ENCODE results near the gene XPNPEP3.
A peak's percentile ranks its signal among the peaks of the same experiment; 100 is the strongest.

DNA sequence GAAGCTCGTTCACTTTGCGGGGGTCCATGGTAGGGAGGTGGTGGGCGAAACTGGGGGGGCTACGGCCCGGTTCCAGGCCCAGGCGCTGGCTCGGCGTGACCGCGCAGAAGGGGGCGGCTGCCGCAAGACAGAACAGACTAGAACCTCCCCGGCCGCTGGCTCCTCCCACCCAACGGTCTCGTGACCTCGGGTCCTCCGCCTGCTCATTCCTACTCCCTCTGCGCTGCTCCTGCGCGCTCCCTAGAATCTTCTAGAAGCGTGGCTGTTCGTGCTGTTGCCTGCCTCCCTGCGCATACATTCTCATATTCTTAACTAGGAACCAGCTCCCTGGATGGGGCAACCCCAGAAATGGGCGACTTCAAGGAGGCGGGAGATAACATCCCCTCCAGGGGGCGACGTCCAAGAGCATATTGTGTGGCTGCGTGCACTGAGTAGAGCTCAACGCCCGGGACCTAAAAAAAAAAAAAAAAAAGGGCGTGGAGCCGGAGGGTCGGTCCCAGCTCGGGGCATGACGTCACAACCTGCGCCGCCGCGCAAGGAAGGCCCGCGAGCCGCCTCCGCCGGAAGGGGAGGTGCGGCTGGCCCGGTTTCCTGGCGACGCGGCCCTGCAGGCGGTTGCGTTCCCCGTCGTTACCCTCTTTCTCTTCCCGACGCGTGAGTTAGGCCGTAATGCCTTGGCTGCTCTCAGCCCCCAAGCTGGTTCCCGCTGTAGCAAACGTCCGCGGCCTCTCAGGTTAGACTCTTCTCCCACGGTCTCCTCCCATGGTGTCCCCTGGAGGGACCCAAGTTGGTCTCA, at the start of gene XPNPEP3, which contains the start of gene ST13:
- TF ChIP-seq POLR2A (IDR thresholded peaks at IDR 0.05; ENCODE audit: extremely low read depth, insufficient read length), result peak; percentile 55
- TF ChIP-seq, protein P1, sequence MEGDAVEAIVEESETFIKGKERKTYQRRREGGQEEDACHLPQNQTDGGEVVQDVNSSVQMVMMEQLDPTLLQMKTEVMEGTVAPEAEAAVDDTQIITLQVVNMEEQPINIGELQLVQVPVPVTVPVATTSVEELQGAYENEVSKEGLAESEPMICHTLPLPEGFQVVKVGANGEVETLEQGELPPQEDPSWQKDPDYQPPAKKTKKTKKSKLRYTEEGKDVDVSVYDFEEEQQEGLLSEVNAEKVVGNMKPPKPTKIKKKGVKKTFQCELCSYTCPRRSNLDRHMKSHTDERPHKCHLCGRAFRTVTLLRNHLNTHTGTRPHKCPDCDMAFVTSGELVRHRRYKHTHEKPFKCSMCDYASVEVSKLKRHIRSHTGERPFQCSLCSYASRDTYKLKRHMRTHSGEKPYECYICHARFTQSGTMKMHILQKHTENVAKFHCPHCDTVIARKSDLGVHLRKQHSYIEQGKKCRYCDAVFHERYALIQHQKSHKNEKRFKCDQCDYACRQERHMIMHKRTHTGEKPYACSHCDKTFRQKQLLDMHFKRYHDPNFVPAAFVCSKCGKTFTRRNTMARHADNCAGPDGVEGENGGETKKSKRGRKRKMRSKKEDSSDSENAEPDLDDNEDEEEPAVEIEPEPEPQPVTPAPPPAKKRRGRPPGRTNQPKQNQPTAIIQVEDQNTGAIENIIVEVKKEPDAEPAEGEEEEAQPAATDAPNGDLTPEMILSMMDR (IDR thresholded peaks at IDR 0.05; ENCODE audit: low read depth, low read length), result no peak

All from NB4 (cell line).